SK-N-SH treated with all-trans-retinoic acid at 6 μM for 48 hours (cell line): ENCODE results near the gene DEFB129.
A peak's percentile ranks its signal among the peaks of the same experiment; 100 is the strongest.
"Not testable (repeated sequence)": the region's sequence is repeated elsewhere in the genome, so short reads cannot be mapped to it uniquely, and the experiment has no call there.

Experiments used
- ATAC-seq: fragments of 200-7000 bp; cut with Tn5 transposase; 3 replicates; pipeline ENCODE4 v1.9.1; 2020; ENCODE audit warnings: mild to moderate bottlenecking, moderate library complexity
- ARNTL ChIP-seq: fragments of 450-650 bp; formaldehyde crosslinking; IDR thresholded peaks from 2 replicates; pipeline ENCODE4 v1.5.0; 2020; ENCODE audit warnings: low read depth, mild to moderate bottlenecking, moderate library complexity, borderline replicate concordance
- CREB5 ChIP-seq: fragments of 250-450 bp; sonication (Bioruptor Pico); IDR thresholded peaks from 2 replicates; pipeline ENCODE4 v1.5.1; 2020; ENCODE audit warnings: low read depth, mild to moderate bottlenecking, moderate library complexity
- CSDC2 ChIP-seq: fragments of 250-450 bp; sonication (Bioruptor Pico); IDR thresholded peaks from 2 replicates; pipeline ENCODE4 v1.5.0; 2020; ENCODE audit warnings: mild to moderate bottlenecking, moderate library complexity
- ESRRG ChIP-seq: fragments of 250-450 bp; sonication (Bioruptor Pico); IDR thresholded peaks from 2 replicates; pipeline ENCODE4 v1.6.1; 2021; ENCODE audit warnings: mild to moderate bottlenecking
- GLIS3 ChIP-seq: fragments of 250-450 bp; sonication (Bioruptor Pico); IDR thresholded peaks from 2 replicates; pipeline ENCODE4 v1.5.0; 2020; ENCODE audit warnings: mild to moderate bottlenecking, moderate library complexity
- ISL1 ChIP-seq: fragments of 250-450 bp; sonication (Bioruptor Pico); IDR thresholded peaks from 2 replicates; pipeline ENCODE4 v2.1.2; 2022; ENCODE audit warnings: mild to moderate bottlenecking, moderate library complexity
- OSR1 ChIP-seq: fragments of 250-450 bp; sonication (Bioruptor Pico); IDR thresholded peaks from 2 replicates; pipeline ENCODE4 v1.8.0; 2022; ENCODE audit warnings: moderate library complexity, mild to moderate bottlenecking, inconsistent platforms
- SNAI2 ChIP-seq: fragments of 250-450 bp; sonication (Bioruptor Pico); IDR thresholded peaks from 2 replicates; pipeline ENCODE4 v1.5.0; 2020; ENCODE audit warnings: mild to moderate bottlenecking, moderate library complexity
- TCF4 ChIP-seq: fragments of 250-450 bp; sonication (Bioruptor Pico); IDR thresholded peaks from 2 replicates; pipeline ENCODE4 v1.8.0; 2021; ENCODE audit warnings: mild to moderate bottlenecking, moderate library complexity, borderline replicate concordance
- TOX ChIP-seq: fragments of 250-450 bp; sonication (Bioruptor Pico); IDR thresholded peaks from 2 replicates; pipeline ENCODE4 v1.8.0; 2021; ENCODE audit warnings: mild to moderate bottlenecking, moderate library complexity, borderline replicate concordance
- ZC3H10 ChIP-seq: fragments of 250-450 bp; sonication (Bioruptor Pico); IDR thresholded peaks from 2 replicates; pipeline ENCODE4 v1.5.1; 2021; ENCODE audit warnings: mild to moderate bottlenecking, moderate library complexity
- ZFP30 ChIP-seq: fragments of 450-650 bp; formaldehyde crosslinking; IDR thresholded peaks from 2 replicates; pipeline ENCODE4 v1.5.0; 2022; ENCODE audit warnings: mild to moderate bottlenecking, moderate library complexity
- ZNF565 ChIP-seq: fragments of 450-650 bp; formaldehyde crosslinking; conservative IDR thresholded peaks from 2 replicates; pipeline ENCODE4 v1.5.0; 2020; ENCODE audit warnings: low read depth, mild to moderate bottlenecking, moderate library complexity
- ZNF70 ChIP-seq: fragments of 450-650 bp; formaldehyde crosslinking; IDR thresholded peaks from 2 replicates; pipeline ENCODE4 v1.5.0; 2020; ENCODE audit warnings: mild to moderate bottlenecking, moderate library complexity
- ZNF8 ChIP-seq: fragments of 450-650 bp; formaldehyde crosslinking; IDR thresholded peaks from 2 replicates; pipeline ENCODE4 v1.5.0; 2020; ENCODE audit warnings: mild to moderate bottlenecking, moderate library complexity
- TF ChIP-seq, protein P1 (sequence below): fragments of 250-450 bp; sonication (Bioruptor Pico); IDR thresholded peaks from 2 replicates; pipeline ENCODE4 v1.5.0; 2020; ENCODE audit warnings: mild to moderate bottlenecking, moderate library complexity
- TF ChIP-seq, protein P2 (sequence below): fragments of 250-450 bp; sonication (Bioruptor Pico); IDR thresholded peaks from 2 replicates; pipeline ENCODE4 v1.8.0; 2021; ENCODE audit warnings: low read depth, mild to moderate bottlenecking, moderate library complexity, borderline replicate concordance
- TF ChIP-seq, protein P3 (sequence below): fragments of 250-450 bp; sonication (Bioruptor Pico); IDR thresholded peaks from 2 replicates; pipeline ENCODE4 v1.5.1; 2021; ENCODE audit warnings: mild to moderate bottlenecking, moderate library complexity

Gene DEFB129

GRCh38 chr20:199996-200395 is 27.1 kb upstream of the DEFB129 start:
- ATAC-seq = no peak
- TF ChIP-seq CREB5 (CRISPR knock-in tag) = no peak
- TF ChIP-seq ZNF70 (CRISPR knock-in tag) = no peak
- TF ChIP-seq ESRRG (CRISPR knock-in tag) = no peak
- no peak for TF ChIP-seq SNAI2 (CRISPR knock-in tag)

GRCh38 chr20:203630-204029 is 23.4 kb upstream of the DEFB129 start:
- ATAC-seq = not testable (repeated sequence)

DNA sequence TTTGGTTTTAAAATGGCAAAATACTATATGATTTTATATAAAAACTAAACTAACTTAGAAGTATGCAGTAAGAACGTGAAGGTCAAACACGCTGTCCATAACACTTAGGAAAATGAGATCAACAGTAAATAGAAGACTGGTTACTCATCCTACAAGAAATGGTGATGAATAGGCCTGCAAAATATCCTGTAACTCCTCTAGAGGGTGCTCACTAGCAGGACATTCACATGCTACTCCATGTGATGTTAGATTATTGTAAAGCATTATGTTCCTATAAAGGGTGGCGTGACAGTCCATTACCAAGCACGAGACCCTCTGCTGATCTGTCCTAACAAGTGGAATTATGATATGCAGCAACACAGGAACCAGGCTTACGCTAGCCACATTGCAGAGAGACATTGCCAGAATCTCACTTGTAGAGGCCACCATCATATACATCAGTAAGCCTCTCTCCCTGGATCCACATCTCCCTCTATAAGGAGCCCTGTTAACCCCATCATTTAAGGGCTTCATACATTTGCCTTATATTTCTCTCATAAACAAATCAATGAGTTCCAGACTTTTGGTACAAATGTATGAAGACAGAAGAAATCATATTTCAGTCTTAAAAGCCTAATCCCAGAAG is 18.0 kb upstream of the DEFB129 start:
- ATAC-seq = peak; percentile 97
- no peak for TF ChIP-seq ZFP30 (CRISPR knock-in tag)
- no peak for TF ChIP-seq CSDC2 (CRISPR knock-in tag)
- TF ChIP-seq, all 23 proteins: peak for 0

- TF ChIP-seq OSR1 (CRISPR knock-in tag) (no peak), ZNF8 (CRISPR knock-in tag) (no peak), SNAI2 (CRISPR knock-in tag) (no peak), GLIS3 (CRISPR knock-in tag) (no peak), CSDC2 (CRISPR knock-in tag) (no peak), ARNTL (CRISPR knock-in tag) (no peak), ZFP30 (CRISPR knock-in tag) (no peak), TOX (CRISPR knock-in tag) (no peak), ZNF70 (CRISPR knock-in tag) (no peak), ZNF565 (no peak), ZC3H10 (no peak), CREB5 (CRISPR knock-in tag) (no peak), TCF4 (CRISPR knock-in tag) (no peak), ISL1 (CRISPR knock-in tag) (no peak)
- TF ChIP-seq, protein P1, sequence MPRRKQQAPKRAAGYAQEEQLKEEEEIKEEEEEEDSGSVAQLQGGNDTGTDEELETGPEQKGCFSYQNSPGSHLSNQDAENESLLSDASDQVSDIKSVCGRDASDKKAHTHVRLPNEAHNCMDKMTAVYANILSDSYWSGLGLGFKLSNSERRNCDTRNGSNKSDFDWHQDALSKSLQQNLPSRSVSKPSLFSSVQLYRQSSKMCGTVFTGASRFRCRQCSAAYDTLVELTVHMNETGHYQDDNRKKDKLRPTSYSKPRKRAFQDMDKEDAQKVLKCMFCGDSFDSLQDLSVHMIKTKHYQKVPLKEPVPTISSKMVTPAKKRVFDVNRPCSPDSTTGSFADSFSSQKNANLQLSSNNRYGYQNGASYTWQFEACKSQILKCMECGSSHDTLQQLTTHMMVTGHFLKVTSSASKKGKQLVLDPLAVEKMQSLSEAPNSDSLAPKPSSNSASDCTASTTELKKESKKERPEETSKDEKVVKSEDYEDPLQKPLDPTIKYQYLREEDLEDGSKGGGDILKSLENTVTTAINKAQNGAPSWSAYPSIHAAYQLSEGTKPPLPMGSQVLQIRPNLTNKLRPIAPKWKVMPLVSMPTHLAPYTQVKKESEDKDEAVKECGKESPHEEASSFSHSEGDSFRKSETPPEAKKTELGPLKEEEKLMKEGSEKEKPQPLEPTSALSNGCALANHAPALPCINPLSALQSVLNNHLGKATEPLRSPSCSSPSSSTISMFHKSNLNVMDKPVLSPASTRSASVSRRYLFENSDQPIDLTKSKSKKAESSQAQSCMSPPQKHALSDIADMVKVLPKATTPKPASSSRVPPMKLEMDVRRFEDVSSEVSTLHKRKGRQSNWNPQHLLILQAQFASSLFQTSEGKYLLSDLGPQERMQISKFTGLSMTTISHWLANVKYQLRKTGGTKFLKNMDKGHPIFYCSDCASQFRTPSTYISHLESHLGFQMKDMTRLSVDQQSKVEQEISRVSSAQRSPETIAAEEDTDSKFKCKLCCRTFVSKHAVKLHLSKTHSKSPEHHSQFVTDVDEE (CRISPR knock-in tag) = no peak
- TF ChIP-seq, protein P2, sequence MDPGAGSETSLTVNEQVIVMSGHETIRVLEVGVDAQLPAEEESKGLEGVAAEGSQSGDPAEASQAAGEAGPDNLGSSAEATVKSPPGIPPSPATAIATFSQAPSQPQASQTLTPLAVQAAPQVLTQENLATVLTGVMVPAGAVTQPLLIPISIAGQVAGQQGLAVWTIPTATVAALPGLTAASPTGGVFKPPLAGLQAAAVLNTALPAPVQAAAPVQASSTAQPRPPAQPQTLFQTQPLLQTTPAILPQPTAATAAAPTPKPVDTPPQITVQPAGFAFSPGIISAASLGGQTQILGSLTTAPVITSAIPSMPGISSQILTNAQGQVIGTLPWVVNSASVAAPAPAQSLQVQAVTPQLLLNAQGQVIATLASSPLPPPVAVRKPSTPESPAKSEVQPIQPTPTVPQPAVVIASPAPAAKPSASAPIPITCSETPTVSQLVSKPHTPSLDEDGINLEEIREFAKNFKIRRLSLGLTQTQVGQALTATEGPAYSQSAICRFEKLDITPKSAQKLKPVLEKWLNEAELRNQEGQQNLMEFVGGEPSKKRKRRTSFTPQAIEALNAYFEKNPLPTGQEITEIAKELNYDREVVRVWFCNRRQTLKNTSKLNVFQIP (CRISPR knock-in tag) = no peak
- TF ChIP-seq, protein P3, sequence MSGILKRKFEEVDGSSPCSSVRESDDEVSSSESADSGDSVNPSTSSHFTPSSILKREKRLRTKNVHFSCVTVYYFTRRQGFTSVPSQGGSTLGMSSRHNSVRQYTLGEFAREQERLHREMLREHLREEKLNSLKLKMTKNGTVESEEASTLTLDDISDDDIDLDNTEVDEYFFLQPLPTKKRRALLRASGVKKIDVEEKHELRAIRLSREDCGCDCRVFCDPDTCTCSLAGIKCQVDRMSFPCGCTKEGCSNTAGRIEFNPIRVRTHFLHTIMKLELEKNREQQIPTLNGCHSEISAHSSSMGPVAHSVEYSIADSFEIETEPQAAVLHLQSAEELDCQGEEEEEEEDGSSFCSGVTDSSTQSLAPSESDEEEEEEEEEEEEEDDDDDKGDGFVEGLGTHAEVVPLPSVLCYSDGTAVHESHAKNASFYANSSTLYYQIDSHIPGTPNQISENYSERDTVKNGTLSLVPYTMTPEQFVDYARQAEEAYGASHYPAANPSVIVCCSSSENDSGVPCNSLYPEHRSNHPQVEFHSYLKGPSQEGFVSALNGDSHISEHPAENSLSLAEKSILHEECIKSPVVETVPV (CRISPR knock-in tag) = no peak
- ATAC-seq = no peak
Measured at GRCh38 chr20:210809-211502, 16.1 kb upstream of the DEFB129 start.
